ENCODE measurements around the gene HK1.

GRCh38 chr10:69397972-69398371, 119.7 kb downstream of the HK1 start:
- TF ChIP-seq SP1 (CRISPR knock-in tag; conservative IDR thresholded peaks at IDR 0.05) (no peak), ATF2 (CRISPR knock-in tag; IDR thresholded peaks at IDR 0.05; ENCODE audit: borderline replicate concordance, low read depth) (no peak), CTCF (IDR thresholded peaks at IDR 0.05) (no peak), USF2 (CRISPR knock-in tag; IDR thresholded peaks at IDR 0.05) (no peak), SMAD3 (CRISPR knock-in tag; IDR thresholded peaks at IDR 0.05; ENCODE audit: borderline replicate concordance) (no peak), E2F1 (CRISPR knock-in tag; IDR thresholded peaks at IDR 0.05) (no peak), FOXP4 (CRISPR knock-in tag; IDR thresholded peaks at IDR 0.05) (no peak)
